ENCODE data around the gene SLC6A17.

The SLC6A17 gene

DNA sequence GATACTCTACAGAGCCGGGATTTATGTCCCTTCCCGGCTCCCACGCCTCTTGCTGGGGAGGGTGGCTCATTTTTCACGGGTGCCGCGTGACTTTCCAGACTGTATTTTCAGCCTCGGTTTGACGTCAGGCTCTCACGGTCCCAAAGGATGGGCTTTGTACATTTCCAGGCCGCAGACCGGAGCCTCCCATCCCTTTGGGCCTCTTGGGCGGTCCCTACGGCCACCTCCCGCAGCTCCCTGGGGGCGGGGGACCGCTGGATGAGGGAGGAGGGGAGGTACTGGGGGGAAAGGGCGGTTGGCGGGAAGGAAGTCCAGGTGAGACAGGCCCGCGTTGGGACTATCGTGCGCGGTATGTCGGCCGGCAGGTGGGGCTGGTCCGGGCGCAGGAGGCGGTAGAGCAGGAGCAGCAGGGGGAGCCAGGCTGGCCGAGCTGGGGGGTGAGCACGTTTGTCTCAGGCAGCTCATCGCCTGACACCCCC lies 20.1 kb upstream of the SLC6A17 start:
- Histone ChIP-seq H3K79me2 (ENCODE audit: low read length) (no peaks in the 10 kb centered on the region), H3K9ac (ENCODE audit: low read length) (no peak overlapping the region), H3K4me3 (ENCODE audit: low read length) (no peak overlapping the region), H3K4me2 (ENCODE audit: low read length) (no peak overlapping the region), H4K20me1 (ENCODE audit: insufficient read depth, low read length) (no peaks in the 10 kb centered on the region), H3K4me1 (ENCODE audit: low read length) (no peaks in the 10 kb centered on the region), H3K9me3 (ENCODE audit: insufficient read depth, low read length) (no peaks in the 10 kb centered on the region), H2AFZ (ENCODE audit: low read depth, low read length) (no peak overlapping the region), H3K27ac (ENCODE audit: low read length) (no peak overlapping the region), H3K36me3 (replicated peaks; ENCODE audit: low read depth, low read length) (no peaks in the 10 kb centered on the region), H3K27me3 (ENCODE audit: low read depth, low read length) (no peaks in the 10 kb centered on the region)
- TF ChIP-seq EZH2phosphoT487 (IDR thresholded peaks at IDR 0.05; ENCODE audit: low read depth) (no peak), CTCF (IDR thresholded peaks at IDR 0.05; ENCODE audit: low read depth, low read length) (no peak)

DNA sequence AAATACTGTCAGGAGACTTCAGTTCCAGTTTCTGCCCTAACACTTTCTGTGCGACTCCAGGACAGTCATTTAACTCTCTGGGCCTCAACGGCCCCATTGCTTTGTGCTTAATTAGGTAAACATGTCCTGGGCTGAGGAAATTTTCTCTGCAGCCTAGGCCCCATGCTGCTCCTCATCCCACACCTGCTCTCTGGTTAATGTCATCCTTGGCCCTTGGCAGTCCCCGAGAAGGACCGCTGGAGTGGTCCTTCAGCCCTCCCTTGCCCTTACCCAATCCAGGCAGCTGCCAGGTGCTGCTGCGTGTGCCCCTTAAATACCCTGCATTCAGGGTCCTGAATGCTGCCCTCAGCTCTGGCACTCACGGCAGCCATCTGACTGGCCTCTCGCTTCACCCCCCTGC lies 19.3 kb upstream of the SLC6A17 start:
- H3K79me2 ChIP-seq (ENCODE audit: low read length), result no peaks in the 10 kb centered on the region
- no peak overlapping the region for H3K4me2 ChIP-seq (ENCODE audit: low read length)
- H2AFZ ChIP-seq (ENCODE audit: low read depth, low read length), result no peak overlapping the region
- TF ChIP-seq CTCF (IDR thresholded peaks at IDR 0.05; ENCODE audit: low read depth, low read length), result no peak
- TF ChIP-seq EZH2phosphoT487 (IDR thresholded peaks at IDR 0.05; ENCODE audit: low read depth), result no peak
- no peaks in the 10 kb centered on the region for H4K20me1 ChIP-seq (ENCODE audit: insufficient read depth, low read length)
- H3K9ac ChIP-seq (ENCODE audit: low read length), result no peak overlapping the region
- H3K36me3 ChIP-seq (replicated peaks; ENCODE audit: low read depth, low read length), result no peaks in the 10 kb centered on the region
- no peaks in the 10 kb centered on the region for H3K9me3 ChIP-seq (ENCODE audit: insufficient read depth, low read length)
- no peak overlapping the region for H3K4me3 ChIP-seq (ENCODE audit: low read length)
- no peaks in the 10 kb centered on the region for H3K4me1 ChIP-seq (ENCODE audit: low read length)
- H3K27me3 ChIP-seq (ENCODE audit: low read depth, low read length), result no peaks in the 10 kb centered on the region
- no peak overlapping the region for H3K27ac ChIP-seq (ENCODE audit: low read length)

GRCh38 chr1:110132682-110133081 lies 17.6 kb upstream of the SLC6A17 start:
- H2AFZ ChIP-seq (ENCODE audit: low read depth, low read length), result no peak overlapping the region
- no peak overlapping the region for H3K27ac ChIP-seq (ENCODE audit: low read length)
- no peaks in the 10 kb centered on the region for H4K20me1 ChIP-seq (ENCODE audit: insufficient read depth, low read length)
- TF ChIP-seq EZH2phosphoT487 (IDR thresholded peaks at IDR 0.05; ENCODE audit: low read depth) (no peak), CTCF (IDR thresholded peaks at IDR 0.05; ENCODE audit: low read depth, low read length) (no peak)
- H3K36me3 ChIP-seq (replicated peaks; ENCODE audit: low read depth, low read length), result no peaks in the 10 kb centered on the region
- no peak overlapping the region for H3K4me3 ChIP-seq (ENCODE audit: low read length)
- H3K79me2 ChIP-seq (ENCODE audit: low read length), result no peaks in the 10 kb centered on the region
- 0 out of 2 replicates have a peak, but pooled peaks cover 6% of the 10 kb centered on the region for H3K4me1 ChIP-seq (ENCODE audit: low read length)
- H3K9ac ChIP-seq (ENCODE audit: low read length), result no peak overlapping the region
- H3K4me2 ChIP-seq (ENCODE audit: low read length), result no peak overlapping the region
- H3K27me3 ChIP-seq (ENCODE audit: low read depth, low read length), result peaks cover 4% of the 10 kb centered on the region; the same call in 1 of the 2 replicates
- H3K9me3 ChIP-seq (ENCODE audit: insufficient read depth, low read length), result no peaks in the 10 kb centered on the region

- H3K9me3 ChIP-seq (ENCODE audit: insufficient read depth, low read length), result no peaks in the 10 kb centered on the region
- no peaks in the 10 kb centered on the region for H3K79me2 ChIP-seq (ENCODE audit: low read length)
- 0 out of 2 replicates have a peak, but pooled peaks cover 6% of the 10 kb centered on the region for H3K4me1 ChIP-seq (ENCODE audit: low read length)
- no peak overlapping the region for H3K4me2 ChIP-seq (ENCODE audit: low read length)
- TF ChIP-seq EZH2phosphoT487 (IDR thresholded peaks at IDR 0.05; ENCODE audit: low read depth) (no peak), CTCF (IDR thresholded peaks at IDR 0.05; ENCODE audit: low read depth, low read length) (no peak)
- no peak overlapping the region for H3K27ac ChIP-seq (ENCODE audit: low read length)
- H4K20me1 ChIP-seq (ENCODE audit: insufficient read depth, low read length), result no peaks in the 10 kb centered on the region
- H3K27me3 ChIP-seq (ENCODE audit: low read depth, low read length), result peaks cover 4% of the 10 kb centered on the region; the same call in 1 of the 2 replicates
- H3K4me3 ChIP-seq (ENCODE audit: low read length), result no peak overlapping the region
- H2AFZ ChIP-seq (ENCODE audit: low read depth, low read length), result no peak overlapping the region
- H3K9ac ChIP-seq (ENCODE audit: low read length), result no peak overlapping the region
- no peaks in the 10 kb centered on the region for H3K36me3 ChIP-seq (replicated peaks; ENCODE audit: low read depth, low read length)
Measured at GRCh38 chr1:110133436-110133835, 16.9 kb upstream of the SLC6A17 start.
